HG02943 (cell line): ENCODE measurements around the gene EIF4E.
"Not testable (repeated sequence)": the region's sequence is repeated elsewhere in the genome, so short reads cannot be mapped to it uniquely, and the experiment has no call there.

Experiments used
- ATAC-seq: cut with Tn5 transposase; IDR thresholded peaks from one replicate; pipeline ENCODE4 v1.9.1; 2021; ENCODE audit warnings: mild to moderate bottlenecking, low read depth, moderate library complexity; ENCODE audit not compliant: unreplicated experiment

EIF4E gene

DNA sequence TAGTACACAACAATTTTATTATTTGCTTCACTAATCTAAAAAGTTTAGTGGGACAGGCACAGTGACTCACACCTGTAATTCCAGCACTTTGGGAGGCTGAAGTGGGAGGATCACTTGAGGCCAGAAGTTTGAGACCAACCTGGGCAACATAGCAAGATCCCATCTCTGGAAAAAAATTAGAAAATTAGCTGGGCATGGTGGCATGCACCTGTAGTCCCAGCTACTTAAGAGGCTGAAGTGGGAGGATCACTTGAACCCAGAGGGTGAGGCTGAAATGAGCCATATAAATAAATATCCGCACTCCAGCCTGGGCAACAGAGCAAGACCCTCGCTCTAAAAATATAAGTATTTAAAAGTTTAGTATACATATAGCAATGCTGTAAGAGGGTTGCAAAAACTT lies 42.6 kb downstream of the EIF4E start:
- not testable (repeated sequence) for ATAC-seq

GRCh38 chr4:98880884-98881283 lies 48.0 kb downstream of the EIF4E start:
- not testable (repeated sequence) for ATAC-seq

GRCh38 chr4:98879515-98879914 lies 49.4 kb downstream of the EIF4E start:
- ATAC-seq = no peak

GRCh38 chr4:98873059-98873458 lies 55.9 kb downstream of the EIF4E start:
- ATAC-seq = no peak

- ATAC-seq = not testable (repeated sequence)
Measured at GRCh38 chr4:98872120-98872906, 56.6 kb downstream of the EIF4E start.

GRCh38 chr4:98867648-98868047 lies 61.3 kb downstream of the EIF4E start:
- no peak for ATAC-seq

GRCh38 chr4:98865059-98865458 lies 63.9 kb downstream of the EIF4E start:
- ATAC-seq = no peak

GRCh38 chr4:98864560-98864959 lies 64.4 kb downstream of the EIF4E start:
- no peak for ATAC-seq

GRCh38 chr4:98862371-98862770 lies 66.6 kb downstream of the EIF4E start:
- ATAC-seq = no peak

- ATAC-seq = no peak
Measured at GRCh38 chr4:98861100-98861884, 67.6 kb downstream of the EIF4E start.

DNA sequence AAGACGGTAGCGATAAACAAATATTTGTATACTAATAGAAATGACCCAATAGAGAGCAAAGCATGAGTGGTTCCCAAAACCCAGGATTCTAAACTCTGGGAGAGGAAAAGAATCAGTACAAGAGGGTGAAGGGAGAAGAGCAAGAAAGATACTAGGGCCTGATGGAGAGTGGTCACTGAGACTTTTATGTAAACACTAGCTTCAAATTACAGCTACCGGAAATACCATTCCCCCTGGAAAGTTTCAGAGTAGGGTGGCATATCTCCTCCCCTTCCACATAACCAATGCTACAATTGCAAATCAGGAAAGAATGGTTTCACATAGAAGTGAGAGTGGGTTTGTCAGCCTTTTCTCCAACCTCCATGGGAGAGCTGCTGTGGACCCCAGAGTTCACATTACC lies 77.1 kb downstream of the EIF4E start:
- no peak for ATAC-seq

DNA sequence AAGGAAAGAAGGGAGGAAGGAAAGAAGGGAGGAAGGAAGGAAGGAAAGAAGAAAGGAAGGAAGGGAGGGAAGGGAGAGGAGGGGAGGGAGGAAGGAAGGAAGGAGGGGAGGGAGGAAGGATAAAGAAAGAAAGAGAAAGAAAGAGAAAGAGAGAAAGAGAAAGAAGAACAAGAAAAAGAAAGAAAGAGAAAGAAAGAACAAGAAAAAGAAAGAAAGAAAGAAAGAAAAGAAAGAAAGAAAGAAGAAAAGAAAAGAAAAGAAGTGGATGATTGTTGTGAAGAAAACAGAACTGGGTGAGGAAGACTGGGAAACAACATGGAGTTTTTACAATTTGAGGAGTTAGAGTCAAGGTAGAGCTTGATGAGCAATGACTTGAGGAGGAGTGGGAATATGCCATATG lies 78.0 kb downstream of the EIF4E start:
- ATAC-seq = no peak

GRCh38 chr4:98848448-98848847 lies 80.5 kb downstream of the EIF4E start:
- no peak for ATAC-seq

- ATAC-seq = no peak
Measured at GRCh38 chr4:98845960-98846359, 83.0 kb downstream of the EIF4E start.

DNA sequence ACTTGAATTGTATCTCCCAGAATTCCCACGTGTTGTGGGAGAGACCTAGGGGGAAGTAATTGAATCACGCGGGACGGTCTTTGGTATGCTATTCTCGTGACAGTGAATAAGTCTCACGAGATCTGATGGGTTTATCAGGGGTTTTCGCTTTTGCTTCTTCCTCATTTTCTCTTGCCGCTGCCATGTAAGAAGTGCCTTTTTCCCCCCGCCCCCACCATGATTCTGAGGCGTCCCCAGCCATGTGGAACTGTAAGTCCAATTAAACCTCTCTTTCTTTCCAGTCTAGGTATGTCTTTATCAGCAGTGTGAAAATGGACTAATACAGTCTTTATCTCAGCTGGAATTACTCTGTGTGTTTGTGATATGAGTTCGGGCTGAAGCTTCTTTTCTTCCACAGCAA lies 86.0 kb downstream of the EIF4E start:
- not testable (repeated sequence) for ATAC-seq

DNA sequence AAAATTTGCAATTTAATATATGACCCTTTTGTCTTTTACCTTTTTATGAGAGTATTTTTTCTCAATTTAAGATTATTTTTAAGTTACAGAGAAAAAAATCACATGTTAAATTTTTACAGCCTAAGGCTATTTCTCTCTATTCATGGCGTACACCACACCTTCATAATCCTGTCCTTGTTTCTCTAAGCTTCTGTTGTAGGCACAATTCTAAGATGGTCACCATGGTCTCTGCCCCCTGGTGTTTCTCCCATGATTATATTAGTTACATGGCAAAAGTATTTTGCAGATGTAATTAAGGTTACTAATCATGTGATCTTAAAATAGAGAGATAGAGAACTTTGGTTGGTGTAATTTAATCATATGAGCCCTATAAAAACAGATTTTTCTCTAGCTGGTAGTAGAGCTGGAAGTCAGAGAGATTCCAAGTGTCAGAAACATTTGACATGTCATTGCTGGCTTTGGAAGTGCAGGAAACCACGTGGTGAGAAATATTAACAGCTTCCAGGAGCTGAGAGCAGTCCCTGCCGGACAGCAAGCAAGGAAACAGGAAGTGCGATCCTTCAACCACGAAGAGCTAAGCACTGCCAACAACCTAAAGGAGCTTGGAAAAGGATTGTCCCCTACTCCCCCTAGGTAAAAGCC lies 89.8 kb downstream of the EIF4E start:
- ATAC-seq = no peak

- no peak for ATAC-seq
Measured at GRCh38 chr4:98838531-98838930, 90.4 kb downstream of the EIF4E start.

DNA sequence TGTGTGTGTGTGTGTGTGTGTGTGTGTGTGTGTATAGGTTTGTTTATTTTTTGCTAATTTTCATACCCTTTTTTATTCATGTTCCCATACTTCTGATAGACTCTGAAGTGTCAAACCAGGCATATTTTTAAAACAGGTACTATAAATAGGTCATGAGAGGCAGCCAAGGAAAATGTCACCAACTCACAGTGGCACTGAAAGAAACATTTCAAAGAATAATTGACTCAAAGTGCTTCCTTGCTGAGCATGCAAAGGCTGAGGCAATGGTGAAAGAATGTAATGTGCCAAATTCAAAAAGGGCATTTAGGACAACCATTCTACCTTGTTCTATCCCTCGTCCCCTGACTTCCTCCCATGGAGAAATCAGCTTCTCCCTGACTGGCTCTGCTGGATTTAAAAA lies 95.5 kb downstream of the EIF4E start:
- ATAC-seq = no peak

GRCh38 chr4:98831036-98831435 lies 97.9 kb downstream of the EIF4E start:
- ATAC-seq = not testable (repeated sequence)
